ENCODE results near the gene RILPL2.
"Not testable (repeated sequence)": the region's sequence is repeated elsewhere in the genome, so short reads cannot be mapped to it uniquely, and the experiment has no call there.

Gene RILPL2

GRCh38 chr12:123410041-123410412 lies 26.5 kb downstream of the RILPL2 start:
- no peak overlapping the region for H2BK15ac ChIP-seq (ENCODE audit: low read length)
- peaks cover 2% of the 10 kb centered on the region for H3K79me1 ChIP-seq (ENCODE audit: low read depth, low read length)
- no peak overlapping the region for H2AFZ ChIP-seq (ENCODE audit: low read length)
- H3K9ac ChIP-seq (ENCODE audit: low read depth, low read length, poor library complexity) = no peak overlapping the region
- no peak for DNase-seq (ENCODE audit: low spot score)
- H3K36me3 ChIP-seq (replicated peaks in 1 of 2; ENCODE audit: control insufficient read depth in 2 of 2, insufficient read depth in 2 of 2, low read length in 2 of 2) = peaks cover 12 to 47% of the 10 kb centered on the region in 2 donors
- H3K27me3 ChIP-seq (ENCODE audit: control insufficient read depth in 3 of 3, insufficient read depth in 3 of 3, low read depth in 1 of 3, low read length in 3 of 3) = no peaks in the 10 kb centered on the region
- no peak overlapping the region for H3K23ac ChIP-seq (ENCODE audit: low read depth, low read length, poor library complexity)
- no peaks in the 10 kb centered on the region for H3K9me3 ChIP-seq (replicated peaks in 1 of 2; ENCODE audit: control insufficient read depth in 2 of 2, insufficient read depth in 1 of 2, low read depth in 1 of 2, low read length in 2 of 2)
- no peak overlapping the region for H2BK12ac ChIP-seq (ENCODE audit: low read length)
- no peak overlapping the region for H3K18ac ChIP-seq (ENCODE audit: low read length)
- no peaks in the 10 kb centered on the region for H3K4me1 ChIP-seq (ENCODE audit: control insufficient read depth in 2 of 2, insufficient read depth in 1 of 2, low read depth in 1 of 2, low read length in 2 of 2)
- no peak overlapping the region for H3K4me2 ChIP-seq (ENCODE audit: insufficient read depth, low read length, poor library complexity, severe bottlenecking)
- H4K91ac ChIP-seq (ENCODE audit: low read depth, low read length, poor library complexity) = no peak overlapping the region
- H3K27ac ChIP-seq (replicated peaks; ENCODE audit: low read length) = no peak overlapping the region
- H4K8ac ChIP-seq (ENCODE audit: low read depth, low read length) = no peak overlapping the region
- no peak overlapping the region for H3K4me3 ChIP-seq (ENCODE audit: low read length in 2 of 2)
- H2BK120ac ChIP-seq (ENCODE audit: low read depth, low read length) = no peak overlapping the region
- WGBS, 2 donors (ENCODE audit: extremely low coverage in 2 of 2, insufficient read length in 2 of 2, insufficient replicate concordance in 1 of 2) = no CpG with 5 or more reads among the region's 5 CpGs
- no peak overlapping the region for H2AK5ac ChIP-seq (ENCODE audit: low read depth, low read length)
- H3K14ac ChIP-seq (ENCODE audit: low read length) = no peak overlapping the region
- H3K4ac ChIP-seq (ENCODE audit: low read length) = no peak overlapping the region
- H2BK5ac ChIP-seq (ENCODE audit: low read length) = no peak overlapping the region

DNA sequence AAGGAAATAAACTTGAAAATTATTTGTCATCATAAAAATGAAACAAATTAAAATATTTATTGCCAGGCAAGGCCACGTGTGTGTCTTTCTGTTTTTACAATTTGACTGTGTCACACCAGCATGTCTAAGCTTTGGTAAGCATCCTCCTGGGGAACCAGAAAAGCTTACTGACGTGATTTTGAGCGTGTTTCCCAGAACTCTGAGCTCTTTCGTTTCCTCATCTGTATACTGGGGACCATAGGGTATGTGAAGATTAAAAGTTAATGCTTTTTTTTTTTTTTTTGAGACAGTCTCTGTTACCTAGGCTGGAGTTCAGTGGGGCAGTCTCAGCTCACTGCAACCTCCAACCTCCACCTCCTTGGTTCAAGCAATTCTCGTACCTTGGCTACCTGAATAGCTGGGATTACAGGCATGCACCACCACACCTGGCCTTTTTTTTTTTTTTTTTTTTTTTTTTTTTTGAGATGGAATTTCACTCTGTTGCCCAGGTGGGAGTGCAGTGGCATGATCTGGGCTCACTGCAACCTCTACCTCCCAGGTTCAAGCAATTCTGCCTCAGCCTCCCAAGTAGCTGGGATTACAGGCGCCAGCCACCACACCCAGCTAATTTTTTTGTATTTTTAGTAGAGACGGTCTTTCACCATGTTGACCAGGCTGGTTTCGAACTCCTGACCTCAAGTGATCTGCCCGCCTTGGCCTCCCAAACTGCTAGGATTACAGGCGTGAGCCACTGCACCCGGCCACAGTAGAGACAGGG lies 27.0 kb downstream of the RILPL2 start:
- H4K91ac ChIP-seq (ENCODE audit: low read depth, low read length, poor library complexity); H3K14ac ChIP-seq (ENCODE audit: low read length); H2BK15ac ChIP-seq (ENCODE audit: low read length); H2BK120ac ChIP-seq (ENCODE audit: low read depth, low read length); H2BK12ac ChIP-seq (ENCODE audit: low read length); H3K23ac ChIP-seq (ENCODE audit: low read depth, low read length, poor library complexity); H3K27ac ChIP-seq (replicated peaks; ENCODE audit: low read length); H3K27me3 ChIP-seq (ENCODE audit: control insufficient read depth in 3 of 3, insufficient read depth in 3 of 3, low read depth in 1 of 3, low read length in 3 of 3); H3K79me1 ChIP-seq (ENCODE audit: low read depth, low read length); DNase-seq (ENCODE audit: low spot score); H4K8ac ChIP-seq (ENCODE audit: low read depth, low read length); H3K4ac ChIP-seq (ENCODE audit: low read length); H2BK5ac ChIP-seq (ENCODE audit: low read length); H2AFZ ChIP-seq (ENCODE audit: low read length); H3K9me3 ChIP-seq (replicated peaks in 1 of 2; ENCODE audit: control insufficient read depth in 2 of 2, insufficient read depth in 1 of 2, low read depth in 1 of 2, low read length in 2 of 2); H3K4me1 ChIP-seq (ENCODE audit: control insufficient read depth in 2 of 2, insufficient read depth in 1 of 2, low read depth in 1 of 2, low read length in 2 of 2); H3K4me3 ChIP-seq (ENCODE audit: low read length in 2 of 2); H2AK5ac ChIP-seq (ENCODE audit: low read depth, low read length); H3K18ac ChIP-seq (ENCODE audit: low read length); H3K4me2 ChIP-seq (ENCODE audit: insufficient read depth, low read length, poor library complexity, severe bottlenecking); H3K9ac ChIP-seq (ENCODE audit: low read depth, low read length, poor library complexity): not testable (repeated sequence)
- WGBS, 2 donors (ENCODE audit: extremely low coverage in 2 of 2, insufficient read length in 2 of 2, insufficient replicate concordance in 1 of 2) = no CpG with 5 or more reads among the region's 11 CpGs
- peaks cover 15 to 53% of the 10 kb centered on the region in 2 donors for H3K36me3 ChIP-seq (replicated peaks in 1 of 2; ENCODE audit: control insufficient read depth in 2 of 2, insufficient read depth in 2 of 2, low read length in 2 of 2)

DNA sequence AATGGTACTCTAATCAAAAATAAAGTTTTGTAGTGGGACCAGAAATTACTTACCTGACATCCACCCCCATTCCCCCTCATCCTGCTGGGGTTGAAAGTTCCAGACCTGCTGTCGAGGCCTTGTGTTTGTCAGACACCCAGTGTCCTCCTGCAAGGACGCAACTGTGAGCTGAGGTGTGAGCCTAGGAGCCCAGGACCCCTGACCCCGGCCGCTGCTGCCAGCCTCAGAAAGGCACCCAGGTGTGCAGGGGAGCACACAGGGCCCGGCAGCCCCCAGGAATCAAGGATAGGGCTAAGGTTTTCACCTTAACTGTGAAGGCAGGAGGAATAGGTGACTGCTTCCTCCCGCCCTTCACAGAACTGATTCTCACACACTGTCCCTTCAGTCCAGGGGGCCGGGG lies 27.9 kb downstream of the RILPL2 start:
- H3K4ac ChIP-seq (ENCODE audit: low read length); H3K18ac ChIP-seq (ENCODE audit: low read length); H3K27ac ChIP-seq (replicated peaks; ENCODE audit: low read length); H2BK12ac ChIP-seq (ENCODE audit: low read length); H4K8ac ChIP-seq (ENCODE audit: low read depth, low read length); H3K23ac ChIP-seq (ENCODE audit: low read depth, low read length, poor library complexity); H3K27me3 ChIP-seq (ENCODE audit: control insufficient read depth in 3 of 3, insufficient read depth in 3 of 3, low read depth in 1 of 3, low read length in 3 of 3); H2BK15ac ChIP-seq (ENCODE audit: low read length); H2AK5ac ChIP-seq (ENCODE audit: low read depth, low read length); H3K9ac ChIP-seq (ENCODE audit: low read depth, low read length, poor library complexity); H2BK120ac ChIP-seq (ENCODE audit: low read depth, low read length); H3K4me1 ChIP-seq (ENCODE audit: control insufficient read depth in 2 of 2, insufficient read depth in 1 of 2, low read depth in 1 of 2, low read length in 2 of 2); H2BK5ac ChIP-seq (ENCODE audit: low read length); H3K79me1 ChIP-seq (ENCODE audit: low read depth, low read length); H3K4me3 ChIP-seq (ENCODE audit: low read length in 2 of 2); H3K14ac ChIP-seq (ENCODE audit: low read length); H2AFZ ChIP-seq (ENCODE audit: low read length); DNase-seq (ENCODE audit: low spot score); H4K91ac ChIP-seq (ENCODE audit: low read depth, low read length, poor library complexity); H3K9me3 ChIP-seq (replicated peaks in 1 of 2; ENCODE audit: control insufficient read depth in 2 of 2, insufficient read depth in 1 of 2, low read depth in 1 of 2, low read length in 2 of 2); H3K4me2 ChIP-seq (ENCODE audit: insufficient read depth, low read length, poor library complexity, severe bottlenecking): not testable (repeated sequence)
- no CpG with 5 or more reads among the region's 7 CpGs for WGBS, 2 donors (ENCODE audit: extremely low coverage in 2 of 2, insufficient read length in 2 of 2, insufficient replicate concordance in 1 of 2)
- H3K36me3 ChIP-seq (replicated peaks in 1 of 2; ENCODE audit: control insufficient read depth in 2 of 2, insufficient read depth in 2 of 2, low read length in 2 of 2) = peaks cover 21 to 61% of the 10 kb centered on the region in 2 donors

- WGBS, 2 donors (ENCODE audit: extremely low coverage in 2 of 2, insufficient read length in 2 of 2, insufficient replicate concordance in 1 of 2) = no CpG with 5 or more reads among the region's 15 CpGs
Observed at GRCh38 chr12:123407934-123408333, 28.6 kb downstream of the RILPL2 start.

More at GRCh38 chr12:123407934-123408333, 28.6 kb downstream of the RILPL2 start:
- not testable (repeated sequence) for H3K4ac ChIP-seq (ENCODE audit: low read length); H3K23ac ChIP-seq (ENCODE audit: low read depth, low read length, poor library complexity); H2AFZ ChIP-seq (ENCODE audit: low read length); H4K8ac ChIP-seq (ENCODE audit: low read depth, low read length); H2AK5ac ChIP-seq (ENCODE audit: low read depth, low read length); H3K79me1 ChIP-seq (ENCODE audit: low read depth, low read length); H4K91ac ChIP-seq (ENCODE audit: low read depth, low read length, poor library complexity); H2BK12ac ChIP-seq (ENCODE audit: low read length); H2BK15ac ChIP-seq (ENCODE audit: low read length); H3K4me1 ChIP-seq (ENCODE audit: control insufficient read depth in 2 of 2, insufficient read depth in 1 of 2, low read depth in 1 of 2, low read length in 2 of 2); H3K9me3 ChIP-seq (replicated peaks in 1 of 2; ENCODE audit: control insufficient read depth in 2 of 2, insufficient read depth in 1 of 2, low read depth in 1 of 2, low read length in 2 of 2); H3K27ac ChIP-seq (replicated peaks; ENCODE audit: low read length); H3K18ac ChIP-seq (ENCODE audit: low read length); H2BK120ac ChIP-seq (ENCODE audit: low read depth, low read length); H2BK5ac ChIP-seq (ENCODE audit: low read length); H3K14ac ChIP-seq (ENCODE audit: low read length); H3K27me3 ChIP-seq (ENCODE audit: control insufficient read depth in 3 of 3, insufficient read depth in 3 of 3, low read depth in 1 of 3, low read length in 3 of 3); H3K4me2 ChIP-seq (ENCODE audit: insufficient read depth, low read length, poor library complexity, severe bottlenecking); H3K4me3 ChIP-seq (ENCODE audit: low read length in 2 of 2); DNase-seq (ENCODE audit: low spot score); H3K9ac ChIP-seq (ENCODE audit: low read depth, low read length, poor library complexity)
- H3K36me3 ChIP-seq (replicated peaks in 1 of 2; ENCODE audit: control insufficient read depth in 2 of 2, insufficient read depth in 2 of 2, low read length in 2 of 2) = peaks cover 28 to 68% of the 10 kb centered on the region in 2 donors

Measured in neuronal stem cell (in vitro differentiated cells).